OCI-LY3 (cell line): Measurements from ENCODE around the gene TCIRG1.

Source experiments
- H2AFZ ChIP-seq: fragments of 200-600, 300-600 bp; shearing (Covaris generic); 2 replicates; pipeline ENCODE4 v1.6.0; 2014; ENCODE audit warnings: antibody characterized with exemption, low read depth, low read length
- H3K27ac ChIP-seq: fragments of 200-600, 300-600 bp; sonication (generic); 2 replicates; pipeline ENCODE4 v1.5.1; 2014; ENCODE audit warnings: mild to moderate bottlenecking, low read length, moderate library complexity, mixed read lengths
- H3K27me3 ChIP-seq: fragments of 200-600, 300-600 bp; sonication (generic); 2 replicates; pipeline ENCODE4 v1.6.1; 2014; ENCODE audit warnings: low read depth, low read length, mixed read lengths
- H3K36me3 ChIP-seq: fragments of 200-600, 300-600 bp; sonication (generic); replicated peaks from 2 replicates; pipeline ENCODE3; 2014; ENCODE audit warnings: low read depth, low read length, mixed read lengths
- H3K4me1 ChIP-seq: fragments of 300-600, 200-600 bp; sonication (generic); 2 replicates; pipeline ENCODE4 v1.6.1; 2014; ENCODE audit warnings: low read length, mixed read lengths
- H3K4me2 ChIP-seq: fragments of 200-600, 300-600 bp; sonication (generic); 2 replicates; pipeline ENCODE4 v1.6.1; 2014; ENCODE audit warnings: low read length, mixed read lengths
- H3K4me3 ChIP-seq: fragments of 300-600, 200-600 bp; sonication (generic); 2 replicates; pipeline ENCODE4 v1.5.1; 2014; ENCODE audit warnings: antibody characterized with exemption, mild to moderate bottlenecking, low read length, moderate library complexity
- H3K79me2 ChIP-seq: fragments of 300-600, 200-600 bp; shearing (Covaris generic); 2 replicates; pipeline ENCODE4 v1.6.1; 2014; ENCODE audit warnings: mild to moderate bottlenecking, low read length, mixed read lengths
- H3K9ac ChIP-seq: fragments of 300-600, 200-600 bp; shearing (Covaris generic); 2 replicates; pipeline ENCODE4 v1.6.0; 2014; ENCODE audit warnings: mild to moderate bottlenecking, low read length, moderate library complexity
- H3K9me3 ChIP-seq: fragments of 200-600, 300-600 bp; shearing (Covaris generic); 2 replicates; pipeline ENCODE4 v1.6.1; 2014; ENCODE audit warnings: low read length, mixed read lengths; ENCODE audit not compliant: insufficient read depth
- H4K20me1 ChIP-seq: fragments of 200-600, 300-600 bp; sonication (generic); 2 replicates; pipeline ENCODE4 v1.6.1; 2016; ENCODE audit warnings: low read length, mixed read lengths; ENCODE audit not compliant: insufficient read depth
- EZH2phosphoT487 ChIP-seq: fragments of 200-600 bp; shearing (Covaris generic); IDR thresholded peaks from 2 replicates; pipeline ENCODE4 v1.6.1; 2018; ENCODE audit warnings: antibody characterized with exemption, mixed run types, low read depth
- TF ChIP-seq, protein P1 (sequence below): fragments of 200-600, 300-600 bp; sonication (generic); IDR thresholded peaks from 2 replicates; pipeline ENCODE4 v1.5.1; 2014; ENCODE audit warnings: antibody characterized with exemption, low read length, low read depth

The TCIRG1 gene

DNA sequence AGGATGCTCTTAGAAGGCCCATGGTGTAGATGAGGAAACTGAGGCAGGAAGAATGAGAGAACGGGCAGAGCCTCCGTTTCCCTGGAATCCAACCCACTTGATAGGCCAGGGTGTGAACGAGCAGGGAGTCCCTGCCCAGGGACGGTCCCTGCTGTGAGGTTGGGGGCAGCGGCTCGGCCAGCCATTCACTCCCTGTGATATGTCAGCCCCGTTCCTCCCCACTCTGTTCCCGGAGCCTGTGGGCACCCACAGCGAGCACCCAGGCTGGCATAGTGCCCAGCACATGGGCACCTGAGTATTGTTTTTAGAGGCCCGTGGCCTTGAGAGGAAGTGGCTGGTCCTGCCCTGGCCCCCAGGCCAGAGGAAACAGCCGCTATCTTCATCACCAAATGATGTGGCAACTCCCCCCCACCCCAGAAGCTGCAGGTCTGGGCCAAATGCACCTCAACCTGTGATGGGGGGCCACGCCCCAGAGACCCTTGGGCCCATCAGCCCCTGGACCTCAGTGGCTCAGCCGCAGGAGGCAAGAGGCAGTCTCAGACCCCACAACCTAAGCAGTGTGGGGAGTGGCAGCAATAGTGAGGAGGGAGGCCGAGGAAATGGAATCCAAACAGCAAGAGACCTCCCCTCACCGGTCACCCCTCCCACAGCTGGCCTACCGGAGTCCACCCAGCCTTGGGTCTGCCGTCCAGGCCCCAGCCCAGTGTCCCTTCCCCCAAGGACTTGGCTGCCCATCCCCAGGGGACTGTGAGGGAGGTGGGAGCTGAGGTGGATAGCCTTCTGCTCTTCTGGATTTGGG is 26.6 kb upstream of the TCIRG1 start:
- no peaks in the 10 kb centered on the region for H3K27me3 ChIP-seq
- no peak overlapping the region for H3K27ac ChIP-seq
- H3K4me1 ChIP-seq: peaks cover 34% of the 10 kb centered on the region
- no peaks in the 10 kb centered on the region for H4K20me1 ChIP-seq
- no peak overlapping the region for H3K4me3 ChIP-seq
- H3K79me2 ChIP-seq: no peaks in the 10 kb centered on the region
- no peak overlapping the region for H3K9ac ChIP-seq
- no peak overlapping the region for H2AFZ ChIP-seq
- TF ChIP-seq EZH2phosphoT487: no peak
- TF ChIP-seq, protein P1, sequence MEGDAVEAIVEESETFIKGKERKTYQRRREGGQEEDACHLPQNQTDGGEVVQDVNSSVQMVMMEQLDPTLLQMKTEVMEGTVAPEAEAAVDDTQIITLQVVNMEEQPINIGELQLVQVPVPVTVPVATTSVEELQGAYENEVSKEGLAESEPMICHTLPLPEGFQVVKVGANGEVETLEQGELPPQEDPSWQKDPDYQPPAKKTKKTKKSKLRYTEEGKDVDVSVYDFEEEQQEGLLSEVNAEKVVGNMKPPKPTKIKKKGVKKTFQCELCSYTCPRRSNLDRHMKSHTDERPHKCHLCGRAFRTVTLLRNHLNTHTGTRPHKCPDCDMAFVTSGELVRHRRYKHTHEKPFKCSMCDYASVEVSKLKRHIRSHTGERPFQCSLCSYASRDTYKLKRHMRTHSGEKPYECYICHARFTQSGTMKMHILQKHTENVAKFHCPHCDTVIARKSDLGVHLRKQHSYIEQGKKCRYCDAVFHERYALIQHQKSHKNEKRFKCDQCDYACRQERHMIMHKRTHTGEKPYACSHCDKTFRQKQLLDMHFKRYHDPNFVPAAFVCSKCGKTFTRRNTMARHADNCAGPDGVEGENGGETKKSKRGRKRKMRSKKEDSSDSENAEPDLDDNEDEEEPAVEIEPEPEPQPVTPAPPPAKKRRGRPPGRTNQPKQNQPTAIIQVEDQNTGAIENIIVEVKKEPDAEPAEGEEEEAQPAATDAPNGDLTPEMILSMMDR: no peak
- H3K4me2 ChIP-seq: no peak overlapping the region
- H3K9me3 ChIP-seq: no peaks in the 10 kb centered on the region
- H3K36me3 ChIP-seq: no peaks in the 10 kb centered on the region

DNA sequence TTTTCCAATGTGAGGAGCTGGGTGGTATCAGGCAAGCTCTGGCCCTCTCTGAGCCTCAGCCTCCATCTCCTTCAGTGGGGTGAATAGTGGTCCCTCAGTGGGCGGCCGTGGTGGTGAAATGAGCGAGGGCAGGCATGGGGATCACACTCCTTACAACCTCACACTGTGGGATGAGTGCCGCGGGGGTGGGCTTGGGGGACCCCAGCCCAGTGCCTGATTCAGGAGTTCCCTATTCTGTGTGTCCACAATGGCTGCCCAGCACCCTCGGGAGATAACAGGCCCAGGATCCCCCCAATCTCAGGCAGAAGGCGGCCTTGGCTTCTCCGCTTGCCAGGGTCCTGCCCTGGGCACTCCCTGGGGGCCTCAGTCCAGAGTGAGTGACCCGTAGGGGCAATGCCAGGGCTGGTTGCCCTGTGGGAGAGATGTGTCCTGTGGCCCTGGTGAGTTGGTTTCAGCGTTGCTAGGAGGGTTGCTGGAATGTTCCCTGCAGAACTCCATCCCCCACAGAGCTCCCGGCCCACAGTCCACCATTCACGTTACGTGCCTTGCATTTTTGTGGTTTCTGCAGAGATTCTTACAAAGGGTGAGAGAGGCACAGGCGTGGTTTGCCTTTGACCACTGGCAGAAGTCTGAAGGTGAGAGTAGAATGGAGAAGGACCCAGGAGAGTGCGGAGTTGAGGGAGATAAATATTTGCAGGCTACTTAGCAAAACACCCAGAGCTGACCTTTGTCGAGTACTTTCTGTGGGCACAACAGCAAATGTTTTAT is 25.8 kb upstream of the TCIRG1 start:
- H3K27me3 ChIP-seq: no peaks in the 10 kb centered on the region
- no peak overlapping the region for H3K9ac ChIP-seq
- no peaks in the 10 kb centered on the region for H3K36me3 ChIP-seq
- no peaks in the 10 kb centered on the region for H3K79me2 ChIP-seq
- no peaks in the 10 kb centered on the region for H3K9me3 ChIP-seq
- no peak overlapping the region for H3K4me3 ChIP-seq
- H2AFZ ChIP-seq: no peak overlapping the region
- no peak overlapping the region for H3K27ac ChIP-seq
- H4K20me1 ChIP-seq: no peaks in the 10 kb centered on the region
- H3K4me2 ChIP-seq: no peak overlapping the region
- no peak for TF ChIP-seq EZH2phosphoT487
- peaks cover 32% of the 10 kb centered on the region for H3K4me1 ChIP-seq

DNA sequence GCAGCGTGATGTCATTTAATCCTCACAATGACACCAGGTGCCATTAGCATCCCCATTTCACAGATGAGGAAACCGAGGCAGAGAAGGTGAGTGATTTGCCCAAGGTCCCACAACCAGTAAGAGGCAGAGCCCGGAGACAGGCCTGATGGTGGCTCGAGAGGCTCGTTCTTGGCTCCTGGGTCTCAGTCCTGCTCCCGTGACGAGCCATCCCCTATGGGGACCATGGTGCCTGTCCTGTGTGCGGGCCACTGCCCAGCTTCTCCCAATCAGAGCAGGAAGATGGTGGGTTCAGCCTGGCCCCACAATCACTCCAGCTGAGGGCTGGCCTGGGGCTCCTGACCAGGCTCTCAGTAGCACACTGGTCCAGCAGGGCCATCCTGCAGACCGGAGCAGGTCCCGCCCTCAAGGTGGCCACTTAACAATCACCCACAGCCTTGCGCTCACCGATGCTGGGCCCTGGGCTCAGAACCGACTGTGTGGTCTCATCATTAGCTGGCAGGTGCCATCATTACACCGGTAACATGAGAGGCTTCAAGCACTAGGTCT is 25.1 kb upstream of the TCIRG1 start:
- H3K4me2 ChIP-seq: no peak overlapping the region
- no peak overlapping the region for H3K27ac ChIP-seq
- H3K4me1 ChIP-seq: peaks cover 25% of the 10 kb centered on the region
- no peaks in the 10 kb centered on the region for H4K20me1 ChIP-seq
- H3K9ac ChIP-seq: no peak overlapping the region
- H3K4me3 ChIP-seq: no peak overlapping the region
- TF ChIP-seq, protein P1: no peak
- TF ChIP-seq EZH2phosphoT487: no peak
- H3K27me3 ChIP-seq: no peaks in the 10 kb centered on the region
- no peaks in the 10 kb centered on the region for H3K79me2 ChIP-seq
- no peaks in the 10 kb centered on the region for H3K36me3 ChIP-seq
- H3K9me3 ChIP-seq: no peaks in the 10 kb centered on the region
- no peak overlapping the region for H2AFZ ChIP-seq

DNA sequence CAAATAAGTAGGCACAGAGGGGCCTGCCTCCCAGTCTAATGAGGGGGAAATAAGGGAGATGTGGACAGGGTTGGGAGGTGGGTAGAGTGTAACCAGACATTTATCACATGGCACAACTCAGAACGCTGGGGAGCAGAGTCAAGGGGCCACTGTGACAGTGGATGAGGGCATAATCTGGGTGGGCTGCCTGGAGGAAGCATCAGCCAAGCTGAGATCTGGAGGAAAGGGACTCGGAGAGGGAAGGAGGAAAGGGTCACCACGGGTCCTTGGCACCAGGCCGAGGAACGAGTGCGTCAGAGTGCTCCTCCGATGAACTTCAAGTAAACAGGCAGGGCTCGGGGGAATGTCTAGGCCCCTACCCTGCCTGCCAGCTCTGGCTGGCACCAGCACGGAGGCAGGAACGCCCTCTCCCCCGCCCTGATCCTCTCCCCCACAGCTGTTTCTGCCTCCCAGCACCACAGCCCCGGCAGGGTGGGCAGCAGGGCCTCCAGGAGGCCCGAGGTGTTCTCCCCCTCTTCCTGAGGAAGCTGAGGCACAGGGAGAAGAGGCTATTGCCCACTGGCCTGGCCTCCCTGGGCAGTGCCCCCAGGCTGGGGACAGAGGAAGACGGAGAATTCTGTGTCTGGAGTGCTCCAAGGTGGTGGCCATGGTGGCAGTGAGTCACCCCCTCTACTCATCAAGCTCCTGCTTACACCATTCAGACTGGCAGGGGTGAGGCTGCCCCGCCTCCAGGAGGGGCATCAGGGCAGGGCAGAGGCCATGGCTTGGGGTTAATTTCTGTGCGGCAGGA is 24.5 kb upstream of the TCIRG1 start:
- no peaks in the 10 kb centered on the region for H4K20me1 ChIP-seq
- peaks cover 19% of the 10 kb centered on the region for H3K4me1 ChIP-seq
- no peak overlapping the region for H3K9ac ChIP-seq
- H3K27me3 ChIP-seq: no peaks in the 10 kb centered on the region
- no peak overlapping the region for H2AFZ ChIP-seq
- H3K36me3 ChIP-seq: no peaks in the 10 kb centered on the region
- H3K79me2 ChIP-seq: no peaks in the 10 kb centered on the region
- H3K27ac ChIP-seq: no peak overlapping the region
- H3K4me2 ChIP-seq: no peak overlapping the region
- no peak overlapping the region for H3K4me3 ChIP-seq
- H3K9me3 ChIP-seq: no peaks in the 10 kb centered on the region
- TF ChIP-seq EZH2phosphoT487: no peak
- TF ChIP-seq, protein P1: no peak
